Aorta (tissue), 5 donors: ENCODE results near the gene ARHGEF17. TPM values are rescaled to one million over a fixed set of nuclear protein-coding genes. Genes with fewer than 3 reads are reported as not detected.

Experiments used
- ATAC-seq: fragments of 200-7000 bp; cut with Tn5 transposase; one replicate; pipeline ENCODE4 v1.9.1; 2022; ENCODE audit warnings: moderate library complexity; ENCODE audit not compliant: low FRiP score
- DNase-seq, 2 donors: peaks; one replicate each; pipeline ENCODE4 v3.0.0-alpha.2; 2020
- H3K27ac ChIP-seq, 2 donors: one replicate each; pipeline ENCODE4 v1.5.1; 2013; ENCODE audit warnings: low read length in 2 of 2, mild to moderate bottlenecking in 2 of 2, moderate library complexity in 2 of 2, control low read depth in 1 of 2, inconsistent platforms in 1 of 2, low read depth in 1 of 2
- H3K27me3 ChIP-seq, 2 donors: one replicate each; pipeline ENCODE4 v1.6.1; 2013; ENCODE audit warnings: control low read depth in 1 of 2, low read length in 1 of 2, mild to moderate bottlenecking in 1 of 2, moderate library complexity in 1 of 2; ENCODE audit not compliant: insufficient read depth in 2 of 2, control insufficient read depth in 1 of 2
- H3K36me3 ChIP-seq, 2 donors: one replicate each; pipeline ENCODE4 v1.6.1; 2013; ENCODE audit warnings: control low read depth in 1 of 2, low read length in 1 of 2, mild to moderate bottlenecking in 1 of 2; ENCODE audit not compliant: insufficient read depth in 2 of 2, control insufficient read depth in 1 of 2
- H3K4me1 ChIP-seq, 2 donors: one replicate each; pipeline ENCODE4 v1.6.1; 2013; ENCODE audit warnings: low read length in 2 of 2, control low read depth in 1 of 2, mild to moderate bottlenecking in 1 of 2, moderate library complexity in 1 of 2; ENCODE audit not compliant: insufficient read depth in 2 of 2, control insufficient read depth in 1 of 2
- H3K4me3 ChIP-seq, 2 donors: one replicate each; pipeline ENCODE4 v1.5.1; 2013; ENCODE audit warnings: low read length in 2 of 2, control low read depth in 1 of 2, mild to moderate bottlenecking in 1 of 2
- H3K9me3 ChIP-seq: one replicate; pipeline ENCODE4 v1.6.1; 2013; ENCODE audit warnings: mild to moderate bottlenecking, low read length; ENCODE audit not compliant: control insufficient read depth
- WGBS, 2 donors: extraction: QIAGEN DNeasy Blood & Tissue Kit; methylation state at CpG; one replicate each; pipeline ENCODE4 v1.1.7; 2013; 5-methylcytosine and 5-hydroxymethylcytosine counted together
- intact Hi-C, 2 donors: fragments of 100-400 bp; cut with DNase I; formaldehyde crosslinking; loops; one replicate each; pipeline versions ENCODE4 v1.14.2 to v1.15.0; 2022
- polyA plus RNA-seq, 2 donors: library from polyadenylated mRNA; stranded (reverse); fragments of 200-250 nt; gene quantifications; one replicate each; pipeline ENCODE4 v1.2.3, GENCODE V29; 2013
- total RNA-seq, 2 donors: library from RNA; stranded (reverse); fragmentation: NEBNext Ultra II Directional; extraction: Animal tissue kit (Norgen Biotek cat#: 25700); gene quantifications; one replicate each; pipeline ENCODE4 v1.2.1, GENCODE V29; 2021
- donor health status: healthy with polysubstance abuse.
- donor health status: Bipolar disorder and iron deficiency.
- donor health status: DM: no; HTN: no; CAD: no.
- donor health status: DM: no; HTN: no; CAD: no.
- donor health status: DM: yes; HTN: yes; CAD: no.

ARHGEF17 gene
- total and polyA plus RNA-seq, 4 donors, result 20.5 to 201 (median 170) TPM

DNA sequence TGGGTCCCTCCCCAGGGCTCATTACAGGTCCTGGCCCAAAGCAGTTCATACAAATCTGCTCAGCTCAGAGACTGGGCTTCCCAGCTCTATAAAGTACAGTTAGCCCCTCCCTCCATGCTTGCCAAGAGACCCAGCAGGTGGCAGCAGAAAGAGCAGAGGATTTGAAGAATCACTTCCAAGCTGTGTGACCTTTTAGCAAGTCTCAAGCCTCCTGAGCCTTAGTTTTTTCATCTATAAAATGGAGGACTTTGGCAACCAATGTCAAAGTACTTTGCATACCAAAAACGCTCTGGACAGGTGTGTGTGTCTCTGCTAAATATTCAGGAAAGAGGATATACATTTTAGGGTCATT, 94.7 kb downstream of the ARHGEF17 start:
- intact Hi-C loops, result loop anchor here (5.0 kb wide), 1 partner anchor 259 kb away; no protein-coding TSS in a partner anchor
- WGBS, 2 donors, result 78 to 85% methylated on average over 1 of the region's 1 CpG
- no peak for ATAC-seq
- Histone ChIP-seq H3K27me3 (no peaks in the 10 kb centered on the region), H3K4me1 (no peaks in the 10 kb centered on the region), H3K27ac (no peak overlapping the region), H3K9me3 (no peaks in the 10 kb centered on the region), H3K36me3 (peaks cover 0 to 2% of the 10 kb centered on the region in 2 donors), H3K4me3 (no peak overlapping the region)
- no peak for DNase-seq

DNA sequence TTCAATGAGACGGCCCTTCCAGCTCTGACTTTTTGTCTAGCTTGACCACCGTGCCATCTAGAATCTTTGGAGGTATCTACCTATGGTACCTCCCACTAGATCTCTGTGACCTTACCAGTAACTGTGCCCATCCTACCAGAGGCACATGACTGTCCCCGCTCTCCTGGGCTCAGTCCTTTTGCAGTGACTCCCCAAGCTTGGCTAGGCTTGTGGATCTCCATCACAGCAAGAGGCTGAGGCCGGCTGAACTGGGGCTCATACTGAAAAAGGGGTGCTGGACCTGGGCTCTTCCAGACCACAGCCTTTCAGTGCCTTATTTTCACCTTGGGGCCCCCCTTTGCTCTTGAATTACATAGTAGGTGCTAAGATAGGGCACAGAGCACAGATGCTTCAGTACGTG, 95.5 kb downstream of the ARHGEF17 start:
- WGBS, 2 donors, result 91 to 98% methylated on average over 5 of the region's 5 CpGs
- Histone ChIP-seq H3K4me1 (no peaks in the 10 kb centered on the region), H3K36me3 (peaks cover 0 to 2% of the 10 kb centered on the region in 2 donors), H3K9me3 (no peaks in the 10 kb centered on the region), H3K27ac (no peak overlapping the region), H3K4me3 (no peak overlapping the region), H3K27me3 (no peaks in the 10 kb centered on the region)
- peak in 1 of 2 donors; percentile 47 for DNase-seq
- intact Hi-C loops, result loop anchor here (5.0 kb wide), 1 partner anchor 259 kb away; no protein-coding TSS in a partner anchor
- no peak for ATAC-seq

DNA sequence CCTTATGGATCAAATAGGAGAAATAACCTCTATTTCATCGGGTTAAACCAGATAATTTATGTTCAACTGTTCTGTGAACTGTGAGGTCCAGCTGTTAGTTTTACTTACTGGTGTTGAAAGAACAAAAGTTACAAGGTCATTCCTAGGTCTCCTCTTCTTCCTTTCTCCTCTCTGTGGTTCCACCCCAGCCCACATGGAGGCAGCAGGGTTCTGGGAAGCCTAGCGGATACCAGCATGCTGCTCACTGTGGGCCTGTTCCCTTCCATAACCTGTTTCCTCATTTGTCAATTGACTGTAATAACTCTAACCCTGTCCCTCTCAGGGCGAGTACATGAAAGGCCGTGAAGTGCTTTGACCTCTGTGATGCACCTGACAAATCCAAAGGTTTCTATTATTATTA, 96.0 kb downstream of the ARHGEF17 start:
- intact Hi-C loops, result loop anchor here (5.0 kb wide), 1 partner anchor 258 kb away; no protein-coding TSS in a partner anchor
- Histone ChIP-seq H3K4me3 (no peak overlapping the region), H3K27me3 (no peaks in the 10 kb centered on the region), H3K9me3 (no peaks in the 10 kb centered on the region), H3K4me1 (no peaks in the 10 kb centered on the region), H3K27ac (no peak overlapping the region), H3K36me3 (peaks cover 0 to 5% of the 10 kb centered on the region in 2 donors)
- 52 to 55% methylated on average over 4 of the region's 4 CpGs for WGBS, 2 donors
- DNase-seq, result peak; percentile 82 to 83
- peak; percentile 80 for ATAC-seq

DNA sequence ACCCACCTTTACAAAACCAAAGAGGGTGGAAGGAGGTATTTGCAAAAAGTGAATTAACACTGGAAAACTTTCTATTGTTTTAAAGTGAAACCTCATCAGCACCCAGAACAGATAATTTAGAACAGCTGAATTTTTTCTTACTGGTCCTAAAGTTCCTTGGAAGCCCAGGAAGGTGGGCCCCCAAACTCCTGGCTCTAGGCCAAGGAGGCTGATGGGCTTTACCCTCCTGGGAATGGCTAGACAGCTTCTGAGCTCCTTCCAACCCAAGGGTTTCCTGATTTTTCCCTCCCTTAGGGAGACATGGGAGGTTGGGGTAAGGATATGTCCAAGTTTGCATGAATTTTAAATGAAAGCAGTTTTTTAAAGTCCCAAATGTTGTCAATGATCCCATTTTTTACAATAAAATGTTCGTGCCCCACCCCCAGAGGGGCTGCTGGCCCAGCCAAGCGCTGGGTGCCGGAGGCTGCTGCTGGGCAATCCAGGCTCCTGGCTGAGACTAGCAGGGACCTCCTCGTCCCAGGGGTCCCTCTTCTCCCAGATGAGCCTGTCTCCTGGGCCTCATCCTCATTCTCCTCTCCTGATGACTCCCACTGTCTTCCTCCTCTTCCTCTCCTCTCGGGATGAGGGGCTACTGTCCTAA, 96.5 kb downstream of the ARHGEF17 start:
- H3K4me1 ChIP-seq, result no peaks in the 10 kb centered on the region
- H3K27ac ChIP-seq, result no peak overlapping the region
- WGBS, 2 donors, result 85 to 89% methylated on average over 5 of the region's 5 CpGs
- ATAC-seq (no peak), DNase-seq (peak in 1 of 2 donors; percentile 59)
- intact Hi-C loops, result loop anchor here (5.0 kb wide), 1 partner anchor 258 kb away; no protein-coding TSS in a partner anchor
- H3K36me3 ChIP-seq, result peaks cover 0 to 6% of the 10 kb centered on the region in 2 donors
- H3K27me3 ChIP-seq, result no peaks in the 10 kb centered on the region
- H3K9me3 ChIP-seq, result no peaks in the 10 kb centered on the region
- no peak overlapping the region for H3K4me3 ChIP-seq

DNA sequence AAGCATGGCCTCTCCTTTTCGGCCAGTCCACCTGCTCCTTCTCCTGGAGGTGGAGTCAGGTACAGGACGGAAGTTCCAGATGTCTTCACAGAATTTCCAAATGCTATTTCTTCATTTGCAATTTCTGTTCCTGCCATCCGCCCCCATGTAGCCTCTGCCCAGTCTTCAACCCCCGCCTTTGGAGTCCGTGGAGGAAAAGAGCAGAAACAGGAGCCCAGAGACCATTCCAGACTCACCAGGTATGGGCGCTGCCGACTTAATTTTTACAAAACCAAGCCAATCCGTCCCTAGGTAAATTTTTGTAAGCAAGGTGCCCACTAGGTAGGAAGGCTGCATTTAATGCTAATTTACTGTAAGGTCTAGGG, 97.1 kb downstream of the ARHGEF17 start:
- Histone ChIP-seq H3K4me3 (no peak overlapping the region), H3K27me3 (no peaks in the 10 kb centered on the region), H3K27ac (no peak overlapping the region), H3K9me3 (no peaks in the 10 kb centered on the region), H3K4me1 (no peaks in the 10 kb centered on the region), H3K36me3 (peaks cover 0 to 6% of the 10 kb centered on the region in 2 donors)
- intact Hi-C loops, result no loop called here
- 89 to 96% methylated on average over 8 of the region's 8 CpGs for WGBS, 2 donors
- no peak for ATAC-seq
- no peak for DNase-seq

DNA sequence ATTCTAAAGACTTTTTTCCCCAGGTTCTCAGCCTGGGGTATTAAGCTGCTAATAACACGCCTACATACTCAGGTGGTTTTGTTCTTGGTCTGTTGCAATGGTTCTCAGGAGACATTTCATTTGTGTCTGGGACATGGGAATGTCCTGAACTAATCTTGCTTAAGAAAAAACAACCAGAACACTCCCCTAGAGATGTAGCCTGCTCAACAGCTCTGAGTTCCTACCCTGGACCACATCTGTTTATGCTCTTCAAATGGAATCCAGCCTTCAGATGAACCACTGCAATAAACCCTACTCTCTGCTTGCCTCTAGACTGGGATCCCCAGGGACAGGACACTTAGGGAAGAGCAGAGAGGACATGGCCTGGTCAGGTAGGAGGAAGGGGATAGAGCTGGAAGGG, 98.1 kb downstream of the ARHGEF17 start:
- no peak for DNase-seq
- no peak overlapping the region for H3K27ac ChIP-seq
- H3K36me3 ChIP-seq, result peaks cover 0 to 6% of the 10 kb centered on the region in 2 donors
- no peaks in the 10 kb centered on the region for H3K4me1 ChIP-seq
- WGBS, 2 donors, result 96 to 100% methylated on average over 1 of the region's 1 CpG
- no peaks in the 10 kb centered on the region for H3K9me3 ChIP-seq
- ATAC-seq, result no peak
- intact Hi-C loops, result no loop called here
- H3K27me3 ChIP-seq, result no peaks in the 10 kb centered on the region
- no peak overlapping the region for H3K4me3 ChIP-seq

DNA sequence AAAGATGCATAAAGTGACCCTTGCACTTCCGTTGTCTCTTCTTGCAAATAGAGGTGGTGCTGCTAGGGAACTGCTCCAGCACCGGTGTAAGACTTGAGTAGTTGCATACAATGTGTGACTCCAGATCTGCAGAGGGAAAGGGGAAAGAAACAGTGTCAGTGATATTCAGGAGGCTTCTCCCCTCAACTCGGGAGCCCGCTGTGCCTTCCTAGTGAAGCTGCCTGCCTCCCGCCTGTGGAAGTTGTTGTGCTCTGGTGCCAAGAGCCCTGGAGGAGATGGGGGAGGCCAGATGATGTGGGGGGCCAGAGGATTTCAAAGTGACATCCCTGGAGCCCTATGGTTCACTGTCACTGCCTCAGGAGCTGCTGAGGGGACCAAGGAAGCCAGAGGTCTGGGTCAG, 98.5 kb downstream of the ARHGEF17 start:
- Histone ChIP-seq H3K9me3 (no peaks in the 10 kb centered on the region), H3K36me3 (peaks cover 0 to 6% of the 10 kb centered on the region in 2 donors), H3K4me3 (no peak overlapping the region), H3K4me1 (no peaks in the 10 kb centered on the region), H3K27me3 (no peaks in the 10 kb centered on the region), H3K27ac (no peak overlapping the region)
- ATAC-seq, result no peak
- intact Hi-C loops, result no loop called here
- WGBS, 2 donors, result 90 to 92% methylated on average over 5 of the region's 5 CpGs
- peak in 1 of 2 donors; percentile 58 for DNase-seq

DNA sequence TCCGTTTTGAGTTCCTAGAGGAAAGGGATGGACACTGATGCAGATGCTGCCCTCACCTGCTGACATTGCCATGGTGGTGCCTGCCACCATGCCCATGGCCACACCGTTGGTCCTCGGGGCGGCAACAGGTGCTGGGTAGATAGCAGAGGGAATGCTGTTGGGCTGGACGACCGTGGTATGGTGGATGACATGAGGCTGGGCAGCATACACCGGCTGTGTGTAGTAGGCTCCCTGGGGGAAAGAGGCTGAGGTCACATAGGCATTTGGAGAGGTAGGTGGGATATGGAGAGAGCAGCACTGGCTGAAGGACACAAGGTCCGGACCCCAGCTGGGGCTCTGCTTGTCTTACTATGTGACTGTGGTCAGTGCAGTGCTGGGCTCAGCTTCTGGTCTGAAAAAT, 101.4 kb downstream of the ARHGEF17 start:
- DNase-seq (peak in 1 of 2 donors; percentile 59), ATAC-seq (no peak)
- Histone ChIP-seq H3K36me3 (peaks cover 0 to 6% of the 10 kb centered on the region in 2 donors), H3K27ac (no peak overlapping the region), H3K27me3 (no peaks in the 10 kb centered on the region), H3K9me3 (no peaks in the 10 kb centered on the region), H3K4me1 (no peaks in the 10 kb centered on the region), H3K4me3 (no peak overlapping the region)
- 86 to 89% methylated on average over 8 of the region's 8 CpGs for WGBS, 2 donors
- intact Hi-C loops, result no loop called here

DNA sequence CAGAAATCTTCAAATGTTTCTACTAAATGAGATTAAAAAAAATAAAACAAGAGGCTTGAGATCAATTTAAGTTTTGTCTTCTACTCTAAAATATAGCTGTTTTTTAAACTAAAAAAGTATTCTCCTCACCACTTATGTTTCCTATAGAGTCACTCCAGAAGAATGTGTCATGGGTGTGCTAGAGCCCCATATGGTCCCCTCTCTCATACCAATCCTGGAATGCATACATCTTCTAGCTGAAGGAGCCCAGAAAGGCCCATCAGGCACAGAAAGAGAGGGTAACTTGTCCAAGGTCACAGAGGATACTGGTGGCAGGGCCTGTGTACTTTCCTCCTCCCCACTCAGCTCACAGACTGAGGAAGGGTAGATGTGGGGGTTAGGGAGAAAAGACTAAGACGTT, 102.6 kb downstream of the ARHGEF17 start:
- H3K4me3 ChIP-seq, result no peak overlapping the region
- peaks cover 0 to 6% of the 10 kb centered on the region in 2 donors for H3K36me3 ChIP-seq
- H3K4me1 ChIP-seq, result peaks cover 0 to 1% of the 10 kb centered on the region in 2 donors
- no peaks in the 10 kb centered on the region for H3K27me3 ChIP-seq
- intact Hi-C loops, result no loop called here
- ATAC-seq (no peak), DNase-seq (no peak)
- H3K9me3 ChIP-seq, result no peaks in the 10 kb centered on the region
- H3K27ac ChIP-seq, result no peak overlapping the region
- WGBS, 2 donors, result 80 to 85% methylated on average over 1 of the region's 1 CpG
